Measurements from ENCODE around the gene LRP1B. TPM values are rescaled to one million over a fixed set of nuclear protein-coding genes. Genes with fewer than 3 reads are reported as not detected.

The LRP1B gene
- total RNA-seq, 1 donor from 2014 or later, result 0.12 TPM

GRCh38 chr2:141723814-141724213 is 407.0 kb downstream of the LRP1B start:
- no peak for TF ChIP-seq CTCF (conservative IDR thresholded peaks at IDR 0.05; ENCODE audit: low read depth, low read length)
- H3K4me3 ChIP-seq (ENCODE audit: low read depth, low read length), result no peak overlapping the region
- no peak for DNase-seq (ENCODE audit: low read depth)

GRCh38 chr2:141720476-141720875 is 410.3 kb downstream of the LRP1B start:
- DNase-seq (ENCODE audit: low read depth), result no peak
- H3K4me3 ChIP-seq (ENCODE audit: low read depth, low read length), result no peak overlapping the region

GRCh38 chr2:141714496-141714895 is 416.3 kb downstream of the LRP1B start:
- TF ChIP-seq CTCF (conservative IDR thresholded peaks at IDR 0.05; ENCODE audit: low read depth, low read length), result no peak
- no peak for DNase-seq (ENCODE audit: low read depth)
- H3K4me3 ChIP-seq (ENCODE audit: low read depth, low read length), result no peak overlapping the region

More at GRCh38 chr2:141720476-141720875, 410.3 kb downstream of the LRP1B start:
- TF ChIP-seq CTCF (conservative IDR thresholded peaks at IDR 0.05; ENCODE audit: low read depth, low read length), result no peak

- DNase-seq (ENCODE audit: low read depth), result no peak
- no peak overlapping the region for H3K4me3 ChIP-seq (ENCODE audit: low read depth, low read length)
- TF ChIP-seq CTCF (conservative IDR thresholded peaks at IDR 0.05; ENCODE audit: low read depth, low read length), result no peak
Observed at GRCh38 chr2:141711627-141712026, 419.2 kb downstream of the LRP1B start.

- H3K4me3 ChIP-seq (ENCODE audit: low read depth, low read length), result no peak overlapping the region
- no peak for TF ChIP-seq CTCF (conservative IDR thresholded peaks at IDR 0.05; ENCODE audit: low read depth, low read length)
- DNase-seq (ENCODE audit: low read depth), result no peak
Observed at GRCh38 chr2:141710589-141711239, 420.1 kb downstream of the LRP1B start.

GRCh38 chr2:141709756-141710155 is 421.1 kb downstream of the LRP1B start:
- no peak overlapping the region for H3K4me3 ChIP-seq (ENCODE audit: low read depth, low read length)
- DNase-seq (ENCODE audit: low read depth), result no peak
- TF ChIP-seq CTCF (conservative IDR thresholded peaks at IDR 0.05; ENCODE audit: low read depth, low read length), result no peak

- H3K4me3 ChIP-seq (ENCODE audit: low read depth, low read length), result no peak overlapping the region
- TF ChIP-seq CTCF (conservative IDR thresholded peaks at IDR 0.05; ENCODE audit: low read depth, low read length), result no peak
- no peak for DNase-seq (ENCODE audit: low read depth)
Observed at GRCh38 chr2:141707486-141707885, 423.3 kb downstream of the LRP1B start.

All from epithelial cell of proximal tubule (primary cell).